Thyroid gland (tissue), 4 donors: Measurements from ENCODE around the gene MRPL17.

Experiments used
- CTCF ChIP-seq, 6 experiments: fragments of 200-600 bp in 3 of 6; fragments of 450-650 bp in 3 of 6; sonication (generic) in 3 of 6; IDR thresholded peaks; one replicate each; pipeline ENCODE4 v1.5.1; 2016 to 2019; ENCODE audit warnings: antibody characterized with exemption in 6 of 6, mild to moderate bottlenecking in 2 of 6, inconsistent platforms in 1 of 6, moderate library complexity in 1 of 6
- POLR2A ChIP-seq, 2 donors: fragments of 450-650 bp; IDR thresholded peaks; one replicate each; pipeline ENCODE4 v1.6.1; 2017; ENCODE audit warnings: antibody characterized with exemption in 2 of 2, mild to moderate bottlenecking in 2 of 2, moderate library complexity in 1 of 2

- TF ChIP-seq CTCF (IDR thresholded peaks at IDR 0.05) (no peak), POLR2A (IDR thresholded peaks at IDR 0.05) (no peak)
Measured at GRCh38 chr11:6687876-6688275, 4.7 kb upstream of the MRPL17 start.
